ENCODE results near the gene KCNA1.

Gene KCNA1

GRCh38 chr12:4918950-4919660, 9.4 kb downstream of the KCNA1 start:
- in situ Hi-C loops (cut with MboI; ENCODE audit: low pct_unique_long_range_greater_than_20kb, low sequenced_read_pairs, unreplicated experiment) = no loop called here
- no peak for TF ChIP-seq CTCF (IDR thresholded peaks at IDR 0.05; ENCODE audit: extremely low read depth, insufficient read depth, missing control alignments)
- DNase-seq (ENCODE audit: low spot score) = no peak

GRCh38 chr12:4932576-4932975, 22.9 kb downstream of the KCNA1 start:
- TF ChIP-seq CTCF (IDR thresholded peaks at IDR 0.05; ENCODE audit: extremely low read depth, insufficient read depth, missing control alignments) = no peak
- in situ Hi-C loops (cut with MboI; ENCODE audit: low pct_unique_long_range_greater_than_20kb, low sequenced_read_pairs, unreplicated experiment) = no loop called here
- DNase-seq (ENCODE audit: low spot score) = no peak

- in situ Hi-C loops (cut with MboI; ENCODE audit: low pct_unique_long_range_greater_than_20kb, low sequenced_read_pairs, unreplicated experiment) = no loop called here
- no peak for DNase-seq (ENCODE audit: low spot score)
- no peak for TF ChIP-seq CTCF (IDR thresholded peaks at IDR 0.05; ENCODE audit: extremely low read depth, insufficient read depth, missing control alignments)
Observed at GRCh38 chr12:4933411-4933810, 23.7 kb downstream of the KCNA1 start.

GRCh38 chr12:4934407-4935035, 24.8 kb downstream of the KCNA1 start:
- DNase-seq (ENCODE audit: low spot score) = no peak
- in situ Hi-C loops (cut with MboI; ENCODE audit: low pct_unique_long_range_greater_than_20kb, low sequenced_read_pairs, unreplicated experiment) = no loop called here
- no peak for TF ChIP-seq CTCF (IDR thresholded peaks at IDR 0.05; ENCODE audit: extremely low read depth, insufficient read depth, missing control alignments)

- DNase-seq (ENCODE audit: low spot score) = no peak
- in situ Hi-C loops (cut with MboI; ENCODE audit: low pct_unique_long_range_greater_than_20kb, low sequenced_read_pairs, unreplicated experiment) = no loop called here
- TF ChIP-seq CTCF (IDR thresholded peaks at IDR 0.05; ENCODE audit: extremely low read depth, insufficient read depth, missing control alignments) = no peak
Observed at GRCh38 chr12:4938900-4939299, 29.2 kb downstream of the KCNA1 start.

- TF ChIP-seq CTCF (IDR thresholded peaks at IDR 0.05; ENCODE audit: extremely low read depth, insufficient read depth, missing control alignments) = no peak
- in situ Hi-C loops (cut with MboI; ENCODE audit: low pct_unique_long_range_greater_than_20kb, low sequenced_read_pairs, unreplicated experiment) = no loop called here
- no peak for DNase-seq (ENCODE audit: low spot score)
Observed at GRCh38 chr12:4939418-4940023, 29.8 kb downstream of the KCNA1 start.

Measured in GM13977 (cell line).